Frontal cortex (tissue), 4 donors: ENCODE results near the gene SEL1L3. TPM values are rescaled to one million over a fixed set of nuclear protein-coding genes. Genes with fewer than 3 reads are reported as not detected.

ENCODE experiments used
- DNase-seq, 2 donors: peaks; one replicate each; pipeline ENCODE4 v3.0.0; 2012; ENCODE audit warnings: low spot score in 2 of 2
- FAIRE-seq: peaks from 2 replicates; lab custom pipeline; 2012; peaks lifted over from hg19 to GRCh38; lab: Jason Lieb, UNC
- total RNA-seq: library from RNA; depleted of rRNA; stranded (reverse); fragments of >200 nt; gene quantifications from one replicate; pipeline ENCODE4 v1.2.3, GENCODE V29; 2014
- donor health status: control.
- donor health status: control.
- donor health status: control.

SEL1L3 gene
- total RNA-seq, 1 donor from 2014 or later, result 87.2 TPM

DNA sequence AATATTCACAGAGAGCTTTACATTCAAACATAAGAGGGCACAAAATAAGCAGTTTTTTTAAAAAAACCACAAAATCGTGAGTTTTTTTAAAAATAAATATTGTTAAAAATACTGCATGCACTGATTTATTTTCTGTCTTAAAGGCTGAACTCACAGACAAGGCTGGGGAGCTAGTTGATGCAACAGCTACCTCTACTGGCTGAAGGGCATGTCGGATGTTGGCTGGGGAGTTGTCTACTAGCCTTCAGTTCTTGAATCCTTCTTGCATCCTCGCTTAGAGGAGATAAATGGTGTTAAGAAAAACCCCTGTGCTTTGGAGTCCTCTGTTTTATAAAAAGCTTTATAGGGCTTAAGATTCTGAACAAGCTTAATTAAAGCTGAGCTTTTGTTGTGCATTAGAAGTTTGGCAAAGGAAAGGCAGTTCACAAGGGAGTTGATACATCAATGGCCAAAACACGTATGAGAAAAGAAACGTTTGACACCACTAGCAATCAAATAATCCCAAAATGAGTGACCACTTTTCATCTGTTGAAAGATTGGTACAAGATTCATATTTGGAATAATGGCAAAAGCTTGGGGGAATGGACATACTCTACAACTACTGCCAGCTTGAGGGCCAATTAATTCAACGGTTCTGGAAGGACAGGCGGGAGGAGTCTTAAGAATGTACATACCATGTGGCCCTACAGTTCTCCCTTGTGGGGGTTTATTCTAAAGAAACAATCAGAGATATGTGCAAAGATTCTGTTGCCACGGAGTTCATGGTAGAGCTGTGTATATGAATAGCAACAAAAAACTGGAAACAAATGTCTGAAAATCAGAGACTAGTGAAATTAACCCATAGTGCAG is 94.7 kb downstream of the SEL1L3 start:
- DNase-seq (peak; percentile 11 to 28), FAIRE-seq (peak; percentile 69)

DNA sequence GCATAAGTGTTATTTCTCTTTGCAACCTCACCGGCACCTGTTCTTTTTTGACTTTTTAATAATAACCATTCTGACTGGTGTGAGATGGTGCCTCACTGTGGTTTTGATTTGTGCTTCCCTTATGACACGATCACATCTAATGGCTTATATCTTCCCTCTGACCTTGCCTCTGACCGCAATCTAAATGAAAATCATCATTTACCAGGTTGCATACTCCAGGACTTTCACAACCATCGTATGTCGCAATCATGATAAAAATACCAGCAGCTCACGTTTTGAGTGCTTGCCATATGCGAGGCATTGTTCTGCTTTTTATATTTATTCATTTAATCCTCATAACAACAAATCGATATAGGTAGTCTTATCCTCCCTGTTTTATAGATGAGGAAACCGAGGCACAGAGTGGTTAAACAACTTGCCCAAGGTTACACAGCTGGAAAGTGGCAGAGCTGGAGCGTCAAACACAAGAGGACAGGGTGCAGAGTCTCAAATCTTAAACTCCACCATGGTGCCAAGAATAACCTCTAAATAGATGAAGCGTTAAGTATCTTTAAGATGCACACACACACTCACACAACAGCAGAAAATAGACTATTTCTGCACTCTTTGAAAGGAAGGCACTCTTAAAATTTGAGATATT is 102.2 kb downstream of the SEL1L3 start:
- FAIRE-seq (no peak), DNase-seq (no peak)

DNA sequence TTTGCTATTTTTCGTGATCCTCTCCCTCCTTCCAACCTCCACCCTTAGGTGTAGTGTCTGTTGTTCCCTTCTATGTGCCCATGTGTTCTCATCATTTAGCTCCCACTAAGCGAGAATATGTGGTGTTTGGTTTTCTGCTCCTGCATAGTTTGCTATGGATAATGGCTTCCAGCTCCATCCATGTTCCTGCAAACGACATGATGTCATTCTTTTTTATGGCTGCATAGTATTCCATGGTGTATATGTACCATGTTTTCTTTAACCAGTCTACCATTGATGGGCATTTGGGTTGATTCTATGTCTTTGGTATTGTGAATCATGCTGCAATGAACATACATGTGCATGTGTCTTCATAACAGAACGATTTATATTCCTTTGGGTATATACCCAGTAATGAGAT is 102.7 kb downstream of the SEL1L3 start:
- DNase-seq (no peak), FAIRE-seq (no peak)

DNA sequence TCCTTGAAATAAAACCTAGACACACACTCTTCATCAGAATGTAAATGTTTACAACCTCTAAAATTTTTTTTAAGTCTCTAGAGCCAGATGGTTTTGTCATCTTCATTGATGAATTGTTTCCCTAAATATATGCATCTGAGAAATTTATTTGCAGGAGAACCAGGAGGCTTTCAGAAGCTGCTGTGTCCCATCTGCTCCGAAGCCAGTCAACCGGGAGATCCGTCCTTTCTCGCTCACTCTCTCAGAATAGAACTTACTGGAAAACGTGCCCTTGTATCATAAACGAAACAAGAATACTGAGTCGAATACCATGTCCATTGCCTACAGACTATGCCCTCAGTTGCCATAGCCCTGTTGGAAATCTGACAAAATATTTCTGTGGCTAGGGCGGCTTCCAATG is 103.7 kb downstream of the SEL1L3 start:
- no peak for DNase-seq
- FAIRE-seq, result no peak

DNA sequence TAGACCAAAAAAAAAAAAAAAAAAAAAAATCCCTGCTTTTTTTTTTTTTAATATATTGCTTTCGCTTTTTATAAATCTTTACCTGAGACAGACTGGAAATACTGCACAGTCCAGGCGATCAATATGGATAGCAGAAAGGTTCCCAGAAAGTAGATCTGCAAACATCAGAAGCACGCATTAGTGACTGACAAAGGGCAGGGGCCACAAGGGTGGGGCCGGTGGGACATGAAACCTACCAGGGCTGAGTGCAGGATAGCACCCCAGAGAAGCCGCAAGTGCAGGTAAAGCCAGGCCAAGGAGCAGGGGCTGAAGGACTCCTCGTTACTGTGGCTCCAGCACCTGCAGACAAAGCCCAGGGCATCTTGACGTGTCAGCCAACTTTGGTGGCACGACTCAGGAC is 105.3 kb downstream of the SEL1L3 start:
- DNase-seq, result no peak
- FAIRE-seq, result no peak

DNA sequence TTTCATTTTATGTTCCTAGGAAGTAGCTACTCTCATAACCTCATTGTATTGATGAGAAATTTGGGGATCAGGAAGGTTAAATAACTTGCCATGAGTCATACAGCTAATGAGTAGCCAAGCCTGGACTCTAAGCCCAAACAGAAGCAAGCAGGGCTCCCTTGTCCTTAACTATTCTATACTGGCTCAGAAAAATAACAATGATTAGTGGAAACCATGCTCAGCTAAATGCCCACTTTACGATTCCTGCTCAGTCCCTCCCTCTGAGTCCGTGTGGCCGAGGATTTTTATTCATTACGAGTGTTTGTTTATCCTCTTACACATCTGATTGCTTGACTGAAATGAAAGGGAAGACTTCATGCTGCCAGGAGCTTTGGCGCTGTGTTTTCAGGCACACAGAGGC is 106.3 kb downstream of the SEL1L3 start:
- no peak for FAIRE-seq
- DNase-seq, result no peak

DNA sequence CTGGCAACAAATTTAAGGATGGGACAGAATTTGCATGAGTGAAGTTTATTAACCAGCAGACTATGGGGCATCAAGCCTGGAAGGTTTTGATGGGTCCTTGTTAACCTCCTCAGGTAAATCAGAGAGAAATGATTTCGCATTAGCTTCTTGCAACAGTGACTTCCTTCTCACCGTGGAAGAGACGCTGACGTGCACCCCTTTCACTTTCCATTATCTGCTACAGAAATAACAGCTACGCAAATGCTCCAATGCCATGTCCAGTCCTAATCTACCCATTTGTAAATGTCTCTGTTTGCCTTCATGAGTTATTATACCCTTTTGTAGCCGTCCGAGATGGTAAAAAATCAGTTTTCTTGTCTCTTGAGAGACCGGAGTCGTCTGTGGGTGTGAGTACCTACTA is 106.9 kb downstream of the SEL1L3 start:
- DNase-seq, result no peak
- no peak for FAIRE-seq

DNA sequence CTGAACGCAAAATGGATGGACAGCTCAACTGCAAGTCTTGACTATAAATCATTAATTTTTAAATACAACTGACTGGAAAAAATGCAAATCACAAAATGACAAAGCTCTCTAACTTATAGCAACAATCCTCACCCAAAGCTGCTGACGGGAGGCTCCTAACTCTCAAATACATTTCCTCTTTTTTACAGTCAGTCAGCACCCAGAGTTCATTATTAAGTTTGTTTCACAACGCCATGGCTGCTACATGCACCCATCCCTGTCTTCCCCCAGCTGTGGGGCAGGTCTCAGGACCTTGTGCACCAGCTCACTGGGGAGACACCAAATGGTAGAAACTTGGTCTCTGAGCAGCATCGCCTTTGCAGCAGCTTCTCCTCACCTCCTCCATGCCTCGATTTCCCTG is 109.5 kb downstream of the SEL1L3 start:
- FAIRE-seq, result no peak

DNA sequence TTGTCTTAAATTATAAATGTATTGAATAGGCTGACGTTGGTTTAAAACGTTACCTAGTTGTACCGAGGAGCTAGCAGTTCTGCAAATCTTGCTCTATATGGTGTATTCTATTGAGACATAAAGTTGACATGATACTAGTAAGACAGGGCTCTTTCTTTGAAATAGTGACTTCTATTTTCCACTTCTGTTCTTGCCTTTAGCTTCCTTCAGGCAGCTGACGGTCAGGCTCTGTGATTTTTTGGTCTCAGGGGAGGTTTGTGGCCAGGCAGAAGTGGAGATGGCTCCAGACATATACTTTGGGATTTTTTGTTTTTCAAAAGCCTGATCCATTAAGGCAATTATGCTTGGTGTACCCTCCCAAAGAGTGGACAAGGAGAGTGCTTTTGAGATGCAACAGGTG is 111.9 kb downstream of the SEL1L3 start:
- FAIRE-seq, result no peak
- no peak for DNase-seq

More for the DNA sequence above, 109.5 kb downstream of the SEL1L3 start:
- no peak for DNase-seq

DNA sequence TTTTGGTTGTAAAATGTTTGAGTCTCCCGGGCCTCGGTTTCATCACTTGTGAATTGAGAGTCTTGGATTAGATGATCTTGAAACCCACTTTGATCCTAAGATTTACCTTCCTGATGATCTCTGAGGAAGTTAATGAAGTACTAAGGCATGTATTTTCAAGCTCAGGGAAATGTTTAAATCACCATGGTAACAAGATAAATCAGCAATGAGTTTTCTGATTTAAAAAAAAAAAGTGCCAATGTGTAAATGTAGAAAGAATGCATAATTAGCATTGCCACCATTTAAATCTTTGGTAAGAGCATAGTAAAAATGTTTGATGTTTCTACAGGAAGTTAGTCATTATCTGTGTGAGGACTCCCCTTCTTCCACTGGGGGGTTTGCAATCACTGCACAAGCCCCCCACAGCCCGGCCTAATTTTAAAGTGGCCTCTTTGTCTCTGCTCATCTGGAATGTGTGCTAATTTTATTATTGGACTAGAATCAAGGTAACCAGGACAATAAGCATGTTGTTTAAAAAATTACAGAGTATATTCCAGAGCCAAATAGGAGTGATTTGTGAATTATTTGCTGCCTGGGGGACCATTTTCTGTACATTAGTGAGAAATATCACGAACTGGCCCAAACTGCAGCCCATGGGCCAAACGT is 113.5 kb downstream of the SEL1L3 start:
- FAIRE-seq (no peak), DNase-seq (no peak)

DNA sequence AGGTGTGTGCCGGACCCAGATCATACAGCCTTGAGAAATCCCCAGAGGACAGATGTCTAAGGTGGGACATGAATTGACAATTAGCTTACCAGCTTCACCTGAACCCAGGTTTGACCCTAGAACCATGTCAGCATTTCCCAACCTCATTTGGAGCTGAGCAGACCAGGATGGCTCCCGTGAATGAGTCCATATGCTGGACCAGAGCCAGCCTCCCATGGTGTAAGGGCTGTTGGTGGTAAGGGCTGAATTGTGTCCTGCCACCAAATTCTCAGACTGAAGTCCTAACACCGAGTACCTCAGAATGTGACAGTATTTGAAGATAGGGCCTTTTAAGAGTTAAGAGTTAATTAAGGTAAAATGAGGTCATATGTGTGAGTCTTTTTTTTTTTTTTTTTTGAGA is 118.8 kb downstream of the SEL1L3 start:
- DNase-seq (no peak), FAIRE-seq (no peak)

DNA sequence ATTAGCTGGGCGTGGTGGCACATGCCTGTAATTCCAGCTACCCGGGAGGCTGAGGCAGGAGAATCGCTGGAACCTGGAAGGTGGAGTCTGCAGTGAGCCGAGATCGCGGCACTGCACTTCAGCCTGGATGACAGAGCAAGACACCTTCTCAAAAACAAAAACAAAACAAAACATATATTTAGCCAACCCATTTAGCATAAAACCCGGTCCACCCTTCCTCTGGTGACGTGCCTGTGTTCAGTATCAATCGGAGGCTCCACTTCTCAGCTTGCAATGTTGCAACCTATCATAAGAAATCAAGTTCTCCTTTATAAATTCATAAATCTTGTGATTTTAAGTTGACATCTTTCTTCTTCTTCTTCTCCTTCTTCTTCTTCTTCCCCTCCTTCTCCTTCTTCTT is 133.2 kb downstream of the SEL1L3 start:
- DNase-seq, result no peak

DNA sequence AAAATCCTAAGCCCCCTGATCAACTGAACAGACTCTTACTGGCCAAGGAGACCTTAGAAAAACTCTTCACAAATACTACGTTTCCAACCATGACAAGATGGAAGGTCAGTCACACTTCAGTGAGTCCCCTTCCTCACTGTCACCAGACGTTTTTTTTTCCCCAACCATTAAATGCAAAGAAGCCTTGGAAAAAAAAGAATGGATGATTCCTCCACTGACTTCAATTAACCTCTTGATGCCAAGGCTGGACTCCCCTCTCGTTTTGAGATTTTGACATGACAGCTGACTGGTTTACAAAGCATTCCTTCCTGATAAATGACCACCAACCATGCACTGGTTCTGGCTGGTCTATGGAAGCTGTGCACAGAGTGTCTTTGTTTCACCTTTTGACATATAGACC is 133.9 kb downstream of the SEL1L3 start:
- no peak for DNase-seq
- no peak for FAIRE-seq

More for the DNA sequence above, 133.2 kb downstream of the SEL1L3 start:
- FAIRE-seq, result no peak

DNA sequence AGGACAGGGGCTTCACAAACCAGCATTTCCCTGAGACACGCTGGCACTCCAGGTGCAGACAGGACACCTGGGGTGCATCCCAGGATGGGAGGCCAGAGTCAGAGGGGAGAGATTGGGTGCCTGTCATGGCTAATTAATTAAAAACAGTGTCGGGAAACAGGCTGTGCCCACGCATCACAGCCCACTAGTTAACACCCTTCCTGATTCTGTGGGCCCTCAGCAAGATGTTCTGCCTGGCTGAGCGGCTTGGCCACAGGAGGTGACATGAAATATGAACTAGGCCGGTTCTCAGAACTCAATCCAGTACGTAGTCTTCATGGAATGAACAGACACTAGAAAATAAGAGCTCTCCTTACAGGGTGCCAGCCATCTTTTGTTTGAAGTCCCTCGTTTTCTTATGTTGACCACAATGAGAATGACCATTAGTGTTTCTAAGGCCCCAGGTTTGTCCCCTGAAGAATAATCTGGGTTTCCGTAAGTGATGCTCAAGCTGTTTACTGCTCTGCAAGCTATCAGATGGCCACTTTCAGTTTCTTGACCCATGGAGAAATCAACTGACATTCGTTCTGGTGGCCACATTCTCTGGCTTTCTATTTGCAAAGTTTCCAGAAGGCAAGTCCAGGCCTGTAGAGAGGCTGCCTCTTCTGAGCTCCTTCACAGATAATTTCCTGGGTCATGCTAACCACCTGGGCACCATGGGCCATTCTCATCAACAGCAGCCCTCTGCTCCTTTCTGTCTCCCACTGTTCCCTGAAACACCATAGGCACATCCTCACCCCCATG is 134.9 kb downstream of the SEL1L3 start:
- FAIRE-seq (no peak), DNase-seq (no peak)

DNA sequence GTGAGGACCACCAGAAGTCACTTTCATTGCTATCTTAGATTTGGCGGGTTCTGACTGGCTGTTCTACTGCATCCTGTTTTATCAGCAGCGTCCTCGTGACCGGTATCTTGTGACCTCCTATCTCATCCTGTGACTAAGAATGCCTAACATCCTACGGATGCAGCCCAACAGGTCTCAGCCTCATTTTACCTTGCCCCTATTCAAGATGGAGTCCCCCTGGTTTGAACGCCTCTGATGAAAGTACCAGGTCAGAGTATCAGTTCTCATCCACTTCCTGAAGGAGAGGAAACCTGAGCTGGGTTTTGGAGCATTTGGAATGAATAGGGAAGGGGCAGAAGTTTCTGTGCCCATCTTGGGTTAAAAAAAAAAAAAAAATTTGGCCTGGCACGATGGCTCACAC is 136.9 kb downstream of the SEL1L3 start:
- FAIRE-seq (no peak), DNase-seq (no peak)

DNA sequence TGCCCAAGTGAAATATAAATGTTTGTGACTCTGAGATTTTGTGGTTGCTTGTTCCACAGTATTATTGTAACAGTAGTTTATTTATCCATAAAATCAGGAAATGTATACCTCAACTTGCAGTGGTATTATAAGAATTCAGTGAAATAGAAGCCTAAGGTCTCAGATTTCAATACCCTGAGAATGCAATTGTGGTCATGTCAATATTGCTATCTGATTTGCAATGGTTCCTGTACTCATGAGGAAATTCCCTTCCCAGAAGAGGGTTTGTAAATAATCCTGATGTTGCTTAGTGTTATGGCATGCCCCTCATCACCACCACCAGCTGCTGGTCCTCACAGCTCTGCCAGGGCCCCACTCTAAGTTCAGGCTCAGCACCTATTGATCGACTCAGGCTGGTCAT is 139.4 kb downstream of the SEL1L3 start:
- DNase-seq, result no peak
- FAIRE-seq, result no peak

DNA sequence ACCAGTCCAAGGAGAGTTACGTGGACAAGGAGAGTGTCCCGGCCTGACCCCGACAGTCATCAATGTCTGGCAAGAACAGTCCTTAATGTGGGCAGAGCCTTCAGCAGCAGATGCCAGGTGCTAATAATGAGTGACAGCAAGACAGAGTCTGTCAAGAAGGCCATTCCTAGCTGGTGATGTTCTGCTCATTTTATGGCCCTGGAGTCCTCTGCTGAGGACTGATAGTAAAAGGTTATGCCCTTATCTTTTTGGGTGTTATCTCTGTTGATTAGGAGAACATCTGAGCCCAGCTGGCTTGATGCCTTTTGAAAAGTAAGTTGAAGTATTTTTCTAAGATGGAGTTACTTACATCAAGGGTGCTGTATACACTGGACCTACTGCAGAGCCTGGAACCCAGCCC is 139.8 kb downstream of the SEL1L3 start:
- FAIRE-seq, result no peak
- no peak for DNase-seq

DNA sequence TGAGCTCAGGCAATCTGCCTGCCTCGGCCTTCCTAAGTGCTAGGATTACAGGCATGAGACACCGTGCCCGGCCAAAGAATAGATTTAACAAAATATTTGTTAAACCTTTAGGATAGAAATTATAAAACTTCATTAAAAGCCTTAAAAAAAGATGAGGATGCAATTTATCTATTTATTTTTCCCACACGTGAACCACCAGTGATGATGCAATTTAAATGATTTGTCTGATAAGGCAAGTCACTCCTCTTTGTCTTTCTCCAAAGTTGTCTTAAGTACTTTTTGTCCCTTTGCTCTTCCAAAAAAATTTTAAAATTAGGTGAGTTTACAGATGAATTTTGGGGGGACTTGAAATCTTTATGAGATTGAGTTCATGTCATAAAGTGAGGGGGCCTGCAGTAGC is 149.0 kb downstream of the SEL1L3 start:
- no peak for DNase-seq
- no peak for FAIRE-seq

DNA sequence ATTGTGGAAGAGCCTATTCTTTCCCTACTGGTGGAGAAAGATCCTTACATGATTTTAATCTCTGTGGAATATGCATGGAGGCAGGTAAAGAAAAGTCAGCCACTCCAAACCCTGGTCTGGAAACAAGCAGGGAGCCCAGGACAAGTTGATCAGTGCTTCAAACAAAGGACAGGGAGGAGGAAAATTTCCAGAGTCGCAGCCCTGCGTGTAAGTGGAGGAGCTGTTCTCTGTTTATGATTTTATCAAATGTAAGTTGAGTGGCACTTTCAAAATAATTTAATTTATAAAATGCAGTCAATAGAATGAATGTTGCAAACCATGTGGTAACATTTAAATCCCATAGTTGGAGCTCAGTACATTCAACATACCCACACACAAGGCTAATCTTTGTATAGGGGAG is 150.2 kb downstream of the SEL1L3 start:
- DNase-seq (no peak), FAIRE-seq (no peak)

DNA sequence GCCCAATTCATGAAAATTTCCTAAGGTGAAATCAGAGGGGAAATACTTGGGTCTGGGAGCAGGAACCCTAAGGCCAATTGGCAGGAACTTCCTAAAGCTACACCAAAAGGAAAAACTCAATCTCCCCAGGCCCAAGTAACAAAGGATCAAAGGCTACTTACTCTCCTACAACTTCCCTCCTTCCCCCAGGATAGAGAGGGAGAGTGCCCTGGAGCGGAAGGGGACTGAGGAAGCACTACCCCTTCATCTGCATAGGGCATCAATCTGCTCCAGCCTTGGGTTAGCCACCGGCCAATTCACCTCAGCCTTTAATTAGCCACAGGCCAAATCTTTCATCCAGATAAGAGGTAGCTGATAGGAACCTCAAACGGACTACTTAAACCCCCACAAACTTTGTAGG is 152.2 kb downstream of the SEL1L3 start:
- FAIRE-seq, result no peak
- no peak for DNase-seq
